Measurements from ENCODE around the gene RSPH1.

RSPH1 gene

DNA sequence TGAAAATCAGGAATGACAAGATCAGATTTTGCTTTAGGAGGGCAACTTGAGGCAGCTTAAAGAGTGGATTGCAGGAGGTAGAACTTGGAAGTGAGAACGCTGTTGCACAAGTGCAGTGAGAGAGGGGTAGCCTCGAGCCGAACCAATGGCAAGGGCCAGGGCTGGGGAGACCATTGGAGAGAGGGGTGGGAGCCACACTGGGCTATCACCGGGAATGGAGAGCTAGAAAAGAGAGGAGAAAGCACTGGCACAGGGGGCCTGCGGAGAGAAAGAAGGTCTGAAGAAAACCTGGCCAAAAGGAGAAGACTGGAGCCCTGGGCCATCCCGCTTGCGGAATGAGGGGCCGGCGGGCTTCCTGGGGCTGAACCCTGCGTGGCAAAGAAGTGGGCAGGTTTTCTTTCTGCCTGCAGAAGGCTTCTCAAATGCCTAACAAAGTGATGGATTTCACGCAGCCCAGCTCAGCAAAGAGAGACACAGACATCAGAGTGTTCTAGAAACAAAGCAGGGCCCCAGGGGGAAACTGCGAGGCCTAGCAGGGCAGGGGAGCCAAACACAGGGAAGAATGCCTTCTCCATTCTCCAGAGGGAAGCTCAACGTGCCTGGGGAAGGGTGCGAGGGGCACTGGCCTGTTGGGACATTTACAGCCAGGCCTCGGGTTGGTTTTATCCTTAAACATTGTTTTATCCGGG is 16.5 kb upstream of the RSPH1 start:
- DNase-seq, result no peak

DNA sequence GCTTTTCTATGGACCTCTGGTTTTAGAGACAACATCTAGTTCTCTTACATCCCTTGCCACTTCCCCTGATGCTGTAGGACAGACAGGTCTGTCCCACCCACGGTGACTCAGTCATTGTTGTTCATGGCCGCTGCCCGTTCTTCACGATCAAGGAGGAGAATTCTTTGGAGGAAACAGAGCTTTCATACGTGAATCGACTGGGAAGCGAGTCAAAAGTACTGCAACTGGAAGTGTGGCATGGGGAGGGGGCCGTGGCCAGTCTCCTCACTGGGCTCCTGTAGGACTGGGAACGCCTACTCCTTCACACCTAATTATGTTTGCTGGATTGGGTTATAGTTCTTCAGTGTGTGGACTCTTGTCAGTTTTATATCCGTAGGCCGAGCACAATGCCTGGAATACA is 13.2 kb upstream of the RSPH1 start:
- no peak for DNase-seq

DNA sequence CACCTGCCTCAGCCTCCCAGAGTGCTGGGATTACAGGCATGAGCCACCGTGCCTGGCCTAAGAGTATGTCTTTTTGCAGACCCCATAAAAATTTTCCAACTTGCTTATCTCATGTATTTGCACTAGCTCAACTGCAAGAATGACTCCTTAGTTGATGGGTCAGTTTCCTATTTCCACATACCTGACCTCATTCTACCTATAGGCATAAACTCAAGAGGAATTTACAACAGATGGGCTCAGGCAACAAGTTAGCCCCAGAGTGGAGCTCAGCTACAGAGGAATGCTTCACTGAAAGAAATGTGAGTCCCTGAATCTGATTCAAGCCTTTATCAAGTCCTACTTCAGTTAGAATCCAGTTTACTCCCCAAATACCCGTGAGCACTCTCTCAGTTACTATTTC is 12.3 kb upstream of the RSPH1 start:
- DNase-seq, result peak; percentile 63

DNA sequence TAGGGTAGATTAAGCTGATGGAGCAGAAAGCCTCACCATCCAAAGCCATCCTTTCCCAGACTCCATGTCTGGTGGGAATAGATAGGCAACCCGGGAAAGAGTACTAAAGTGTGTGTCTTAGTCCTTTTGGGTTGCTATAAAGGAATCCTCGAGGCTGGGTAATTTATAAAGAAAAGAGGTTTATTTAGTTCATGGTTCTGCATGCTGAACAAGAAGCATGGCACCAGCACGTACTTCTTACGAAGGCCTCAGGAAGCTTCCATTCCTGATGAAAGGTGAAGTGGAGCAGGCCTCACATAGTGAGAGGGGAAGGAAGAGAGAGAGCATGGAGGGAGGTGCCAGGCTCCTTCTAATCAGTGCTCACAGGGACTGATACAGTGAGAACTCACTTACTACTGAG is 11.4 kb upstream of the RSPH1 start:
- DNase-seq, result no peak

DNA sequence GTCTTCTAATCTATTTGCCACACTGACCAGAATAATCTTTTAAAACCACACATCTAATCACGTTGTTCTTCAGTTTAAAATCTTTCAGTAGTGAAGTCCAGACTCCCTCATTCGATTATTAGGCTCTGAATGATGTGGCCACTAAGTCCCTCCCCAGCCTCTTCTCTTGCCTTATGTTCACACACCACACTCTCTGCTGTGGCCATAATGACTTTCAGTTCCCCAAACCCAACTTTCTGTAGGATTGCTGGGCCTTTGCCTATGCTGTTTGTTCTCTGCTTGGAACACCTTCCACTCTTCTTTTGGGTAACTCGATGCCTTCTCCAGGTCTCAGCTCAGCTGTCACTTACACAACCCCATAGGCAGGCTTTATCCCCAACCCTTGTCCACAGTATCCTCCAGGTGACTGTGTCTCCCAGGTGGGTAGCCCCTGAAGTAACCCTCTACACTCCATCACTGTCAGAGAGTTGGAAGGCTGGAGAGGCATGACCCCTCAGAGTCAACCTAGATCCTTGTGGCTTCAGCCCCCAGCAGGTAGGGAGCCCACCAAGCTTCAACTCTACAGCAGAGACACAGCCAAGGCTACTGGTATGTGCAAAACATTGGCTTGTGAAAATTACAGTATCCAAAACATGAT is 9.2 kb upstream of the RSPH1 start:
- no peak for DNase-seq

DNA sequence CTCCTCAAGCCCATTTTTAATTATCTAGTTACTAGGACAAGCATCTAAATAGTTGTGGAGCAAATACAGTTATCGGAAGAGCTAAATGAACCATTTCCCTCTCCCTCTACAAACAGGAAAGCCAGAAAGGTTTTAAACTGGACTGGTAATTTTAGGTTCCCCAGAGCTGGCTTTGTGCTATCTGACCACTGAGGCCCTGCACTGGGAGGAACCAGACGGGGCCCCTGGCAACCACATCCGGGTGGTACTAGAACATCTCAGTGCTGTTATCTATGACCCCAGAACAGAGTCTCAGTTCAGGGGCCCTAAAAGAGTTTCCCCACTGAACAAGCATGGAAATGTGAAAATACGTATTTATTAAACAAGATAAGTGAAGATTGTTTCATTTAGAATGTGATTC is 7.7 kb upstream of the RSPH1 start:
- no peak for DNase-seq

DNA sequence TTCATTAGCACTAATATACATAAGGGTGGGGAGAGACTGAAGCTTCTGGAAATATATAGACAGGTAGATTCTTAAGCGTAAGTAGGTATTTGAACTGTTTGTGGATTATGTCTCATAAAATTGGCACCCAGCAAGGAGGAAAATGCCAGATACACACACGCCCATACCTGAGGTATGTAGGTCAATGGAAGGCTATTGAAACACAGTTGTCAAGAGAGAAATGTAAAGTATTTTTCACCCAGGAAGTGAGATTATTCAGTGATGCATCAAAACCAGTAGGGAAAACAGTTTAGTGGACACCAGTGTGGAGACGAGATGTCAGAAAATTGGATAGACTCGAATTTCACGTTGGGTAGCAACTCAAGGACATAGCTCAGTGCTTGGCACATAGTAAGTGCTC is 4.7 kb upstream of the RSPH1 start:
- peak; percentile 42 for DNase-seq

DNA sequence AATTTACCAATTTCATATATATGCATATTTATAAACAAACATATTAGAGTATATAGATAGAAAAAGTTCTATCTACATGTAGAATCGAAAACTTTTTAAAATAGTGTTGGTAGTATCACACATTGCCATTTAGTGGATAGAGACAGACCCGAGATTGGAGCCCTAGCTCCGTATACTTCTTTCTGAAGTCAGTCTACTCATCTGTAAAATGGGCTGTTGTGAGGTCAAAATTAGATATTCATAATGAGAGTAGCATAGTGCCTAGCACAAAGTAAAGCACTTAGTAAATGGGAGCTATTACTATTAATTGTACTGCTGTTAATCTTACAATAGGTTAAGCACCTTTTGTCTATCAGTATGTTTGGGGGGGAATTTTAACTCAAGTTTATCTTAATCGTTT is 4.2 kb upstream of the RSPH1 start:
- DNase-seq, result no peak

DNA sequence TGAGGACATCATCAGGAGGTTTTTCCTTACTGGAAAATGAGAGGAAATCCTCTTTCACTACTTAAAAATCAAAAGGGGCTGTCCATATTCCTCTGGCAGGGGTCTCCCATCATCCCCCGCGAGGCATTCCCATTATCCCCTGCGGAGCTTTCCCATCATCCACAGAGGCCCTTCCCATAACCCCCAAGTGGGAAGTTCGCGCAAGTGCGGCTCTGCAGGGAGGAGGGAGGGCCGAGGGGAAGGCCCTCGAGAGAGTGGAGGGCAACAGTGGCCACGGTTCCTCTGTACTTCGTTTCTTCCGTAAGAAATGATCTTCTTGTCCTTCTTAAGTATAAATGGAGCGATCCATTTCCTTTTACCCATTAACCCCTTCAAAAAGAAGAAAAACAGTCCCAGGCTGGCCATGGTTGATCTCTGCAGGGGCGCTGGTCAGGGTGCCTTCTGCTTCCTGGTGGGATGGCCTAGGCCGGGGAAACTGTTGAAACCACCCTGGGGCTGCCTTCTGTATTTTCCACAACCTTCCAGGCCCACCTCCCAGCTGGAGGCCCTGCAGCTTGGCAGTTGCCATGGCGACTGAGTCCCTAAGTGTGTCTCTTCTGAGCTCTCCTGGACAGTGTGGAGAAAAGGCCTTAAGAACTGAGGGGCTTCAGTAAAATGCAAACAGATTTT is 3.6 kb upstream of the RSPH1 start:
- no peak for DNase-seq

DNA sequence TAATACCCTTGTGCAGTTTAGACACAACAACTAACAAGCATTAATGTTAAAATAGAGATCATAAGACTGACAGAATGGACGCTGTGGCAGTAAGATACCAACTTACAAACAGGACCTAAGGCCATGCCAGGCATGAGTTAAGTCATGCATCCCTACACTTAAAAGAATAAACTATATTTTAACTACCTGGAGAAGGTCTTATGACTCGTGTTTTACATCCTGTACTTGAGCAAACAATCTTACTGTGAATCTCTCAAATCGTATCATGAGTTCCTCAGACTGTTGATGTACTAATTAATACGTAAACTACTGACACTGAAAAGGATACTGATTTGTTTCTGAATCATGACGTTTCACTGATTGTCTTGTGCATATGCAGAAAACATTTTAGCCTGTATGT is 2.0 kb upstream of the RSPH1 start:
- no peak for DNase-seq

DNA sequence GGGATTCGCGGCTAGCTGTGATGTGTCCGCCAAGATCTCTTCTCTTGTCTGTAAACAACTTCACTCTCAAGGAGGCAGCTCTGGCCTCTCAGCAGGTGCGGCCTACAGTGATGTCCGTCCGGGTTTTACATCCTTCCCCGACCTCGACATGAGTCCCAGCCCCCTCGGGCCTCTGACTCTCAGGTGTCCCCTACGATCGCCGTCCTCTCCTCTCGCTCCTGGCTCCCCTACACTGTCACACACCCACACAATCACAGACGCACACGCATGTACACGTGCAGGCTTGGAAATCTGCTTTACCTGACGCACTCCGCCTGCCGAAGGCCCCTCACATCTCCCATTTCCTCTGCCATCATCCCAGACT is 797 bp upstream of the RSPH1 start:
- DNase-seq, result no peak

DNA sequence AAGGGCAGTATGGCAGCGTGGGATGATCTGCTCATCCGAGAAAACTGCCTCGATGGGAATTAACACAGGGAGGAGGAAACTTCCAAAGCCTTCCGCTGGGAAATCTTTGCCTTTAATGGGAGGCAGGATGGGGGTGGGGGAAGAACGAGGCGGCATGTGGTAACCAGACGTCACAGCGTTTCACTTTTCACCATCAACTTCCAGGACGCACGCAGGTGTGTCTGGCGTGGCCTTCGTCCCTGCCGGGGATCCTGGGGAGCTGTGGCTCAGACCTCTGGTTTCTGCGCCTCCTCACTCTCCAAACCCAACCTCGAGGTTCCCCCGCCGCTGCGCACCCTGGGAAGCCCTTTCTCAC is 282 bp downstream of the RSPH1 start:
- DNase-seq, result no peak

DNA sequence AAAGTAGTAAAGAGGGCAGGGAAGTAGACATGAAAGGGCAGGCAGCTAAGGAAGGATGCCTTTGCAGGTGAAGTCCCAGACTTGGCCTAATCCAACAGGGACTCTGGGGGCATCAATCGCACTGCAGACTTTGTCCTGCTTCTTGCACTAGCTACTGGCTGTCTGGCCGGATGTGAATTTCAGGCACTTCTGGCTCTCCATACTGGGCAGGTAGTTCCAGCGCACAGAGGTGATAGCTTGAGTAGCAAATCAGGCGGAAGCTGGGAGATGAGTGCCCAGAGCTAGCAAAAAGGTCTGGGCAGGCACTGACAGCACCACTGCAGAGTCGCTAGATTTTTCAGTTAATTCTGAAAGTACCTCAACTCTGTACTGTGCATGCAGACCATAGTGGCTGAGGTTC is 997 bp downstream of the RSPH1 start:
- DNase-seq, result no peak

DNA sequence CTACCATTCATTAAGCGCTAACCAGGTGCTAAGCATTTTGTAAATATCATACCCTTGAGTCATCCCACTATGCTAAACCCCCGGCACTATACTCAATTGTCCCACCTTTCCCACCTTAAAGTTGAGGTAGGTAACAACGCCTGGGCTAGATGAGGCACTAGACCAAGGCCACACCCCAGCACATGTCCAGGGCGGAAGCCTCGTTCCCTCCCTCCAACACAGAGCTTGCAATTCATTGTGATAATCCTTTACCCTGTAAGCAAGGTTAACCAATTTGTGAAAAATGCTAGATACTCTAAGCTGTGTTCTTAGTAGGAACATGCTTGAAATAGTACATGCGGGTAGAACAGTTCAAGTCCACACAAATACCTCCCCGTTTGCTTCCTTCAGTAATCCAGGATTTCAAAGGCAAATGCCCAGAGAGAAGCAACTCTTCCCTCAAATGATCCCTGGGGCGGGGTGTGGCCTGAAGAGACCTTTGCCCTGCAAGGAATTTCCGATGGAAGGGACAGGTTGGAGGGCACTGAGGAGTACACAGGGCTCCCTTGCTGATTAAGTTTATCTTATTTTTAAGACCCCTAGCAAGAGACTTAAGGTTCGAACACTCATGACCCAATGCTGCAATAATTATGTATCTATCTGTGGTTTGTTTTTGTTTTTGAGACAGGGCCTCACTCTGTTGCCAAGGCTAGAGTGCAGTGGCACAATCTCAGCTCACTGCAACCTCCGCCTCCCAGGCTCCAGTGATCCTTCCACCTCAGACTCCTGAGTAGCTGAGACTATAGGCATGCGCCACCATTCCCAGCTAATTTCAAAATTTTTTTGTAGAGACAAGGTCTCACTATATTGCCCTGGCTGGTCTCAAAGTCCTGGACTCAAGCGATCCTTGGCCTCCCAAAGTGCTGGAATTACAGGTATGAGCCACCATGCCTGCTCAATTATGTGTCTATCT is 2.6 kb downstream of the RSPH1 start:
- no peak for DNase-seq

DNA sequence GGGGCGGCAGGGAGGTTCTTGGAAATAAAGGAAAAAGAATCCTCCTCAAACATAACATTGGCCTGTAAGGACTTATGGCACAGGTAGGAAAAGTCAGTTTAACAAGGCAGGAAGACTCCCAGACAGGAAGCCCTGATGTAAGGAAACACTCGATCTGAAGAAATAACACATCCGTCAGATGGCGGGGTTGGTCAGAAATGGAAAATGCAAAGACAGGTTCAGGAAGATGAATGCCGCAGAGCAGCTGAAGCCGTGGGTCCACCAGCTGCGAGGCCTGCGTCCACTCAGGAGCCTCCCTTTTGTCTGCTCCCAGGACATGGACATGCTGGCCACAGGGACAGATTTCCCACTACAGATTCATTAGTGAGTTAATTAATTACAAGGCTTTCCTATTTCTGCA is 3.8 kb downstream of the RSPH1 start:
- DNase-seq, result no peak

DNA sequence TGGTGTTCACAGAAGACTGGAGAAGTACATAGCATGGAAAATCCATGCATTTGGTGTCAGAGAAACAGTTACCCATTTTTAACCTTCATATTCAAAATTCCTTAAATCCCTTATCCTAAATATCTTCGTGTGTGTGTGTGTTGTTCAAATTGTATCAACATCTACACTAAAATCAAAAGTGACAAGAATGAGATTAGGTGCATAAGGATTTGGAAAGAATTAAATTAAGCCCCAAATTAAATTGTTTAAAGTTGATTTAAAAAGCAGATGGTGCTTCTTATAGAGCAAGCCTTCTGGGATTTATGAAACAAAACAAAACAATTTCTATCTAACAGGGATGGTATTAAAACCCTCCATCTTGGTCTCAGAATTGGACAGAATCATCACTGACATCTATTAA is 4.7 kb downstream of the RSPH1 start:
- DNase-seq, result no peak

DNA sequence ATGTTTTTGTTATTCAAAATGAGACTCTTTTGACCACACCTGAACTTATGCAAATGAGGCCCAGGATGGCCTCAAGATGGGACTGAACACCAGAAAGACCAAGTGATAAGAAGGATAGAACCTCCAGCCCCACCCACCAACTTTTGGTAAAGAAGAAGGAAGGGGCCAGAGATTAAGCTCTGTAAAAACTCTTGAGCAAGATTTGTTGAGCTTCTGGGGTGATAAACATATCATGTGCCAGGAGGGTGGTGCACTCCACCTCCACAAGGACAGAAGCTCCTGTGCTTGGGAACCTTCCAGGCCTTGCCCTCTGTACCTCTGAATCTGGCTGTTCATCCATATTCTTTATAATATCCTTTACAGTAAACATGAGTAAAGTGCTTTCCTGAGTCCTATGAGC is 5.3 kb downstream of the RSPH1 start:
- no peak for DNase-seq

DNA sequence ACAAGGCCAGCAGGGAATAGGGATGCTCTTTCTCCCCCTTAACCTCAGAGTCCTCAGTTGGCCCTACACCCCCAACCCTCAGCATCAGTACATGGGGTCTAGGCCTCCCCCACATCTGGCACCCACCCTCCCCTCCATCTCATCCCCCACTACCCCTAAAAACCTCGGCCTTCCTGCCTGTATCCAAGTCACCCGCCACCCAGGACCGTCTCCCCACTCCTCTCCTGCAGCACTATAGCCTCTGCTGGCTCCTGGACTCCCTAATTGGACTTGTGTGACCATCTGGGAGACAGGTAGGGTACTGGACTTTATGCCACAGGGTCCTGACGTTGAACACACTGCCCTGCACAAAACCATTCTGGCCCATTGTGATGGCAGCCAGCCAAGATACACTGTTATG is 6.0 kb downstream of the RSPH1 start:
- no peak for DNase-seq

DNA sequence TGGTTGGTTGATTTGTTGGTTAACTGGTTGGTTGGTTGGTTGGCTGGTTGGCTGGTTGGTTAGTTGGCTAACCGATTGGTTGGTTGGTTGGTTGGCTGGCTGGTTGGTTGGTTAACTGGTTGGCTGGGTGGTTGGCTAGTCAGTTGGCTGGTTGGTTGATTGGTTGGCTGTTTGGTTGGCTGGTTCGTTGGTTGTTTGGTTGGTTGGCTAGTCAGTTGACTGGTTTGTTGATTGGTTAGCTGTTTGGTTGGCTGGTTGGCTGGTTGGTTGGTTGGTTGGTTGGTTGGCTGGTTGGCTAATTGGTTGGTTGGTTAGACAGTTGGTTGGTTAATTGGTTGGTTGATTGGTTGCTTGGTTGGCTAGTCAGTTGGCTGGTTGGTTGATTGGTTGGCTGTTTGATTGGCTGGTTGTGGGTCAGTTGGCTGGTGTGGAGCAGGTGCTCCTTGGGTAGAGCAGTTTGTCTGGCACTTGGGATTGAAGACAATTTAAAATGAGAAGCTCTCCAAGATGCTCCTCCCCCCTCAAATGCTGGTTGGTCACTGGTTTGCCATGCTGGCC is 6.9 kb downstream of the RSPH1 start:
- no peak for DNase-seq

DNA sequence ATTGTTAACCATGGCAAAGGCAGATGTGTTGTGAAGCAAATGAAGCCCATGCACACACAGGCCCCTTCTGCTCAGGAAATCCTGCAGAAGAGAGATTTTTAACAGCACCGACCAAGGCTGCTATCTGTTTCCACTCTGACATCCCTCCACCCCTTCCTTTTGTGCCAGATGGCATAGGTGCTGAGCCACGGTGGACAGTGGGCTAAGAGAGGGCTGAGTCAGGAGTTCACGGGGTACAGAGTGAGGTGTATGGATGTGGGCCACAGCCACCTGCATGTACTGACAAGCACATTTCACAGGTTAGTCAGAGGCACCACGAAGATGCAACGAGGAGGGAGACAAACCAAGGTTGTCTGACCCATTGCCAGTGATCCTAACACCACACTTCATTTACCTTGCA is 9.5 kb downstream of the RSPH1 start:
- DNase-seq, result no peak

DNA sequence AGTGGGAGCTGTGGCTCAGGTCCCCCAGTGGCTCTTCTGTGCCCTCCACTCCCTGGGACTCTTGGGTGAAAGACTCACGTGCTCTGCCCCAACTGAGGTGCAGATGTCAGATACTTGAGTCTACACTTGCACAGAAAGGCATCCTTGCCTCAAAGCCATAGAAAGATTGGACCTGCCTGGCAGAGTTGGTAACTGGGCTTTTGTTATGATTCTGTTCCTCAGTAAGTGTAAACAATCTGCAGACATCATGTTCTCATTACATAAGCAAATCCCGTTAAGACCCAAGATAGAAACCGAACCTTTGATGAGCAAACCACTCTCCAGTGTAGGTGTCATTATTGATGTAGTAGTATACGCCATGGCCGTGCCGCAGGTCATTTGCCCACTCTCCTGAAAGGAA is 10.0 kb downstream of the RSPH1 start:
- DNase-seq, result no peak

DNA sequence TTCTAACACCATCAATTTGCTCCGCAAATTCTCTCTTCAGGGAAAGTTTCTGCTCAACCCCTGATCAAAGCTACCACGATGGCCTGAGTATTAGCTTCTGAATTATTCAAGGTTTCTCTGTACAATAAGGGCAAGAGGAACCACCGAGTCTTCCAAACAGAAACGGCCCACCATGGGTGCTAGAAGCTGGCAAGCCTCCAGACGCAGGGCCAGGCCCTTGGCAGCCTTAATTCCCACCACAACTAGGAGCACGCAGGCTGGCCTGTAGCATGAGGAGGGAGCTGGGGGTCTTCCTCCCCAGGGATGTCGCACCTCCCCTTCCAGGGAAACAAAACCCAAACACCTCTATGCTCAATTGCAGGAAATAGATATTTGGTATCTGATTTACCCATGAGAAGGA is 11.1 kb downstream of the RSPH1 start:
- DNase-seq, result no peak

DNA sequence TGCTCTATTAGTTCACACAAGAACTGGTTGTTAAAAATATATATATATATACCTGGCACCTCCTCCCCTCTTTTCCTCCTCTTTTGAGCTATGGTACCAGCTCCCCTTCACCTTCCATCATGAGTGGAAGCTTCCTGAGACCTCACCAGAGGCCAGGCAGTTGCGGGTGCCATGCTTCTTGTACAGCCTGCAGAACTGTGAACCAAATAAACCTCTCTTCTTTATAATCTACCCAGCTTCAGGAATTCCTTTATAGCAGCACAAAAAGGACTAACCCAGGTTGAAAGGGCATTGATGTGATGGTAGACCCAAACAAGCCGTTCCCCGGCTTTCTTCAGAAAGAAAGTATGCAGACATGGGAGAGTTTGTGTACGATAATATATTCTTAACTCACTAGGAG is 14.9 kb downstream of the RSPH1 start:
- no peak for DNase-seq

Measured in NCI-H226 (cell line).